GM23338 (cell line): ENCODE results near the gene TMEM132A. TPM values are rescaled to one million over a fixed set of nuclear protein-coding genes. Genes with fewer than 3 reads are reported as not detected.
A peak's percentile ranks its signal among the peaks of the same experiment; 100 is the strongest.

Experiments used
- ATAC-seq: fragments of 200-7000 bp; cut with Tn5 transposase; 3 replicates; pipeline ENCODE4 v1.9.1; 2020
- DNase-seq: peaks from one replicate; pipeline ENCODE4 v3.0.0-alpha.2; 2015; ENCODE audit warnings: low spot score
- H2AFZ ChIP-seq: fragments of 200-600 bp; sonication (generic); 2 replicates; pipeline ENCODE4 v1.8.0; 2016; ENCODE audit warnings: antibody characterized with exemption, mild to moderate bottlenecking, moderate library complexity
- H3F3A ChIP-seq: fragments of 200-600 bp; sonication (generic); replicated peaks from 2 replicates; pipeline ENCODE4 v1.8.0; 2017; ENCODE audit warnings: antibody characterized with exemption, mixed run types, low read depth
- H3K27ac ChIP-seq: fragments of 200-600 bp; sonication (generic); 2 replicates; pipeline ENCODE4 v1.6.1; 2016; ENCODE audit warnings: low read depth
- H3K27me3 ChIP-seq: fragments of 200-600 bp; sonication (generic); 2 replicates; pipeline ENCODE4 v1.8.0; 2016; ENCODE audit warnings: mild to moderate bottlenecking, mixed run types, moderate library complexity; ENCODE audit not compliant: insufficient read depth
- H3K36me3 ChIP-seq: fragments of 200-600 bp; sonication (generic); 2 replicates; pipeline ENCODE4 v1.8.0; 2016; ENCODE audit warnings: mild to moderate bottlenecking; ENCODE audit not compliant: insufficient read depth
- H3K4me1 ChIP-seq: fragments of 200-600 bp; sonication (generic); 2 replicates; pipeline ENCODE4 v1.8.0; 2016; ENCODE audit warnings: mild to moderate bottlenecking, moderate library complexity; ENCODE audit not compliant: insufficient read depth
- H3K4me2 ChIP-seq: fragments of 200-600 bp; sonication (generic); 2 replicates; pipeline ENCODE4 v1.7.1; 2017; ENCODE audit warnings: mixed run types
- H3K4me3 ChIP-seq: fragments of 200-600 bp; sonication (generic); 2 replicates; pipeline ENCODE4 v1.6.1; 2016; ENCODE audit warnings: mixed run types
- H3K79me2 ChIP-seq: fragments of 200-600 bp; sonication (generic); replicated peaks from 2 replicates; pipeline ENCODE4 v1.8.0; 2017; ENCODE audit warnings: mild to moderate bottlenecking; ENCODE audit not compliant: insufficient read depth
- H3K9me2 ChIP-seq: fragments of 200-600 bp; sonication (generic); 2 replicates; pipeline ENCODE4 v1.8.0; 2017; ENCODE audit not compliant: insufficient read depth
- H4K20me1 ChIP-seq: fragments of 200-600 bp; sonication (generic); replicated peaks from 2 replicates; pipeline ENCODE4 v1.8.0; 2017; ENCODE audit warnings: mild to moderate bottlenecking; ENCODE audit not compliant: insufficient read depth
- H3K27ac Mint-ChIP-seq: 2 replicates; pipeline ENCODE4 v1.8.0; 2020; ENCODE audit warnings: inconsistent platforms, mild to moderate bottlenecking, moderate library complexity, mixed read lengths
- H3K27me3 Mint-ChIP-seq: 3 replicates; pipeline ENCODE4 v1.8.0; 2022; ENCODE audit warnings: low read depth, mild to moderate bottlenecking, moderate library complexity, mixed read lengths, inconsistent platforms; ENCODE audit not compliant: insufficient read depth, poor library complexity
- H3K36me3 Mint-ChIP-seq: 3 replicates; pipeline ENCODE4 v1.8.0; 2021; ENCODE audit warnings: low read depth, mild to moderate bottlenecking, inconsistent platforms, moderate library complexity, mixed read lengths
- H3K4me1 Mint-ChIP-seq: 3 replicates; pipeline ENCODE4 v1.8.0; 2020; ENCODE audit warnings: mild to moderate bottlenecking, inconsistent platforms, mixed read lengths
- H3K4me3 Mint-ChIP-seq: 3 replicates; pipeline ENCODE4 v1.8.0; 2021; ENCODE audit warnings: moderate library complexity, mild to moderate bottlenecking, inconsistent platforms, mixed read lengths
- H3K9me3 Mint-ChIP-seq: 3 replicates; pipeline ENCODE4 v1.8.0; 2020; ENCODE audit warnings: moderate library complexity, mild to moderate bottlenecking, inconsistent platforms, mixed read lengths
- CREB1 ChIP-seq: fragments of 250-450 bp; sonication (Bioruptor Pico); IDR thresholded peaks from 2 replicates; pipeline ENCODE4 v1.5.0; 2020; ENCODE audit warnings: low read depth, mild to moderate bottlenecking, moderate library complexity
- EZH2 ChIP-seq: fragments of 200-600 bp; sonication (generic); IDR thresholded peaks from one replicate; pipeline ENCODE4 v1.8.0; 2017; ENCODE audit warnings: antibody characterized with exemption, mild to moderate bottlenecking, low read depth; ENCODE audit not compliant: unreplicated experiment
- EZH2phosphoT487 ChIP-seq: fragments of 200-600 bp; sonication (generic); IDR thresholded peaks from one replicate; pipeline ENCODE4 v1.8.1; 2018; ENCODE audit warnings: antibody characterized with exemption; ENCODE audit not compliant: unreplicated experiment
- JUNB ChIP-seq: IDR thresholded peaks from one replicate; pipeline ENCODE4 v1.6.1; 2016; ENCODE audit warnings: antibody characterized with exemption; ENCODE audit not compliant: unreplicated experiment
- NANOG ChIP-seq: IDR thresholded peaks from 2 replicates; pipeline ENCODE4 v1.6.1; 2016; ENCODE audit warnings: antibody characterized with exemption, borderline replicate concordance
- POLR2AphosphoS5 ChIP-seq: IDR thresholded peaks from 2 replicates; pipeline ENCODE4 v1.6.1; 2016; ENCODE audit warnings: antibody characterized with exemption, low read depth
- REST ChIP-seq: IDR thresholded peaks from one replicate; pipeline ENCODE4 v1.6.1; 2018; ENCODE audit warnings: antibody characterized with exemption; ENCODE audit not compliant: unreplicated experiment
- STAT1 ChIP-seq: IDR thresholded peaks from one replicate; pipeline ENCODE4 v1.6.1; 2016; ENCODE audit warnings: antibody characterized with exemption; ENCODE audit not compliant: unreplicated experiment
- ZNF114 ChIP-seq: fragments of 250-450 bp; sonication (Bioruptor Pico); IDR thresholded peaks from 2 replicates; pipeline ENCODE4 v1.5.0; 2020; ENCODE audit warnings: mild to moderate bottlenecking, moderate library complexity
- ZNF331 ChIP-seq: fragments of 250-450 bp; sonication (Bioruptor Pico); IDR thresholded peaks from 2 replicates; pipeline ENCODE4 v1.5.0; 2020; ENCODE audit warnings: low read depth, mild to moderate bottlenecking, moderate library complexity
- polyA plus RNA-seq: library from polyadenylated mRNA; unstranded; fragments of >200 nt; fragmentation: Nextera tagmentation; extraction: Ambion mirVana; gene quantifications from 2 replicates; pipeline ENCODE4 v1.2.1, GENCODE V29; 2016
- total RNA-seq: library from RNA; depleted of rRNA; stranded (reverse); fragments of >200 nt; shearing (Covaris generic); gene quantifications from 2 replicates; pipeline ENCODE4 v1.2.3, GENCODE V29; 2014
- TF ChIP-seq, protein P1 (sequence below): IDR thresholded peaks from 2 replicates; pipeline ENCODE4 v1.6.1; 2016; ENCODE audit warnings: antibody characterized with exemption
- TF ChIP-seq, protein P2 (sequence below), 2 experiments: fragments of 200-600 bp in 1 of 2; sonication (generic) in 1 of 2; conservative IDR thresholded peaks; 2 replicates each; pipeline versions ENCODE4 v1.5.1 to v1.6.1; 2016 to 2017; ENCODE audit warnings: antibody characterized with exemption in 2 of 2, low read depth in 2 of 2, mild to moderate bottlenecking in 2 of 2, moderate library complexity in 1 of 2
- TF ChIP-seq, protein P3 (sequence below): fragments of 250-450 bp; sonication (Bioruptor Pico); IDR thresholded peaks from 2 replicates; pipeline ENCODE4 v1.5.0; 2020; ENCODE audit warnings: mild to moderate bottlenecking, moderate library complexity

Gene TMEM132A
- total and polyA plus RNA-seq, 2 experiments from 2014 or later: 36.2 to 96.6 TPM

- Mint-ChIP-seq H3K9me3 (no peaks in the 10 kb centered on the region; the same call in 2 of the 3 replicates), H3K4me1 (peaks cover 20% of the 10 kb centered on the region), H3K27ac (no peak overlapping the region), H3K36me3 (peaks cover 55% of the 10 kb centered on the region), H3K27me3 (peaks cover 15% of the 10 kb centered on the region), H3K4me3 (peak overlapping the region; percentile 91)
- Histone ChIP-seq H3K4me1 (peaks cover 6% of the 10 kb centered on the region), H3K79me2 (no peaks in the 10 kb centered on the region), H4K20me1 (peaks cover 7% of the 10 kb centered on the region; the same call in 1 of the 2 replicates), H3K27ac (no peak overlapping the region), H3F3A (no peaks in the 10 kb centered on the region), H3K9me2 (no peaks in the 10 kb centered on the region), H2AFZ (peak overlapping the region; percentile 47; the same call in 1 of the 2 replicates), H3K36me3 (no peaks in the 10 kb centered on the region), H3K27me3 (peaks cover 10% of the 10 kb centered on the region; the same call in 1 of the 2 replicates), H3K4me2 (peak overlapping the region; percentile 90), H3K4me3 (peak overlapping the region; percentile 91)
- peak; percentile 51 for DNase-seq
- TF ChIP-seq CREB1 (CRISPR knock-in tag) (no peak), POLR2AphosphoS5 (no peak), ZNF114 (CRISPR knock-in tag) (no peak), ZNF331 (CRISPR knock-in tag) (no peak), EZH2 (no peak), REST (no peak), EZH2phosphoT487 (no peak), NANOG (no peak), JUNB (no peak), STAT1 (no peak)
- TF ChIP-seq, protein P1, sequence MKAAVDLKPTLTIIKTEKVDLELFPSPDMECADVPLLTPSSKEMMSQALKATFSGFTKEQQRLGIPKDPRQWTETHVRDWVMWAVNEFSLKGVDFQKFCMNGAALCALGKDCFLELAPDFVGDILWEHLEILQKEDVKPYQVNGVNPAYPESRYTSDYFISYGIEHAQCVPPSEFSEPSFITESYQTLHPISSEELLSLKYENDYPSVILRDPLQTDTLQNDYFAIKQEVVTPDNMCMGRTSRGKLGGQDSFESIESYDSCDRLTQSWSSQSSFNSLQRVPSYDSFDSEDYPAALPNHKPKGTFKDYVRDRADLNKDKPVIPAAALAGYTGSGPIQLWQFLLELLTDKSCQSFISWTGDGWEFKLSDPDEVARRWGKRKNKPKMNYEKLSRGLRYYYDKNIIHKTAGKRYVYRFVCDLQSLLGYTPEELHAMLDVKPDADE: no peak
- TF ChIP-seq, protein P2, sequence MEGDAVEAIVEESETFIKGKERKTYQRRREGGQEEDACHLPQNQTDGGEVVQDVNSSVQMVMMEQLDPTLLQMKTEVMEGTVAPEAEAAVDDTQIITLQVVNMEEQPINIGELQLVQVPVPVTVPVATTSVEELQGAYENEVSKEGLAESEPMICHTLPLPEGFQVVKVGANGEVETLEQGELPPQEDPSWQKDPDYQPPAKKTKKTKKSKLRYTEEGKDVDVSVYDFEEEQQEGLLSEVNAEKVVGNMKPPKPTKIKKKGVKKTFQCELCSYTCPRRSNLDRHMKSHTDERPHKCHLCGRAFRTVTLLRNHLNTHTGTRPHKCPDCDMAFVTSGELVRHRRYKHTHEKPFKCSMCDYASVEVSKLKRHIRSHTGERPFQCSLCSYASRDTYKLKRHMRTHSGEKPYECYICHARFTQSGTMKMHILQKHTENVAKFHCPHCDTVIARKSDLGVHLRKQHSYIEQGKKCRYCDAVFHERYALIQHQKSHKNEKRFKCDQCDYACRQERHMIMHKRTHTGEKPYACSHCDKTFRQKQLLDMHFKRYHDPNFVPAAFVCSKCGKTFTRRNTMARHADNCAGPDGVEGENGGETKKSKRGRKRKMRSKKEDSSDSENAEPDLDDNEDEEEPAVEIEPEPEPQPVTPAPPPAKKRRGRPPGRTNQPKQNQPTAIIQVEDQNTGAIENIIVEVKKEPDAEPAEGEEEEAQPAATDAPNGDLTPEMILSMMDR (conservative IDR thresholded peaks at IDR 0.05; ENCODE audit: low read depth in 2 of 2): no peak
- TF ChIP-seq, protein P3, sequence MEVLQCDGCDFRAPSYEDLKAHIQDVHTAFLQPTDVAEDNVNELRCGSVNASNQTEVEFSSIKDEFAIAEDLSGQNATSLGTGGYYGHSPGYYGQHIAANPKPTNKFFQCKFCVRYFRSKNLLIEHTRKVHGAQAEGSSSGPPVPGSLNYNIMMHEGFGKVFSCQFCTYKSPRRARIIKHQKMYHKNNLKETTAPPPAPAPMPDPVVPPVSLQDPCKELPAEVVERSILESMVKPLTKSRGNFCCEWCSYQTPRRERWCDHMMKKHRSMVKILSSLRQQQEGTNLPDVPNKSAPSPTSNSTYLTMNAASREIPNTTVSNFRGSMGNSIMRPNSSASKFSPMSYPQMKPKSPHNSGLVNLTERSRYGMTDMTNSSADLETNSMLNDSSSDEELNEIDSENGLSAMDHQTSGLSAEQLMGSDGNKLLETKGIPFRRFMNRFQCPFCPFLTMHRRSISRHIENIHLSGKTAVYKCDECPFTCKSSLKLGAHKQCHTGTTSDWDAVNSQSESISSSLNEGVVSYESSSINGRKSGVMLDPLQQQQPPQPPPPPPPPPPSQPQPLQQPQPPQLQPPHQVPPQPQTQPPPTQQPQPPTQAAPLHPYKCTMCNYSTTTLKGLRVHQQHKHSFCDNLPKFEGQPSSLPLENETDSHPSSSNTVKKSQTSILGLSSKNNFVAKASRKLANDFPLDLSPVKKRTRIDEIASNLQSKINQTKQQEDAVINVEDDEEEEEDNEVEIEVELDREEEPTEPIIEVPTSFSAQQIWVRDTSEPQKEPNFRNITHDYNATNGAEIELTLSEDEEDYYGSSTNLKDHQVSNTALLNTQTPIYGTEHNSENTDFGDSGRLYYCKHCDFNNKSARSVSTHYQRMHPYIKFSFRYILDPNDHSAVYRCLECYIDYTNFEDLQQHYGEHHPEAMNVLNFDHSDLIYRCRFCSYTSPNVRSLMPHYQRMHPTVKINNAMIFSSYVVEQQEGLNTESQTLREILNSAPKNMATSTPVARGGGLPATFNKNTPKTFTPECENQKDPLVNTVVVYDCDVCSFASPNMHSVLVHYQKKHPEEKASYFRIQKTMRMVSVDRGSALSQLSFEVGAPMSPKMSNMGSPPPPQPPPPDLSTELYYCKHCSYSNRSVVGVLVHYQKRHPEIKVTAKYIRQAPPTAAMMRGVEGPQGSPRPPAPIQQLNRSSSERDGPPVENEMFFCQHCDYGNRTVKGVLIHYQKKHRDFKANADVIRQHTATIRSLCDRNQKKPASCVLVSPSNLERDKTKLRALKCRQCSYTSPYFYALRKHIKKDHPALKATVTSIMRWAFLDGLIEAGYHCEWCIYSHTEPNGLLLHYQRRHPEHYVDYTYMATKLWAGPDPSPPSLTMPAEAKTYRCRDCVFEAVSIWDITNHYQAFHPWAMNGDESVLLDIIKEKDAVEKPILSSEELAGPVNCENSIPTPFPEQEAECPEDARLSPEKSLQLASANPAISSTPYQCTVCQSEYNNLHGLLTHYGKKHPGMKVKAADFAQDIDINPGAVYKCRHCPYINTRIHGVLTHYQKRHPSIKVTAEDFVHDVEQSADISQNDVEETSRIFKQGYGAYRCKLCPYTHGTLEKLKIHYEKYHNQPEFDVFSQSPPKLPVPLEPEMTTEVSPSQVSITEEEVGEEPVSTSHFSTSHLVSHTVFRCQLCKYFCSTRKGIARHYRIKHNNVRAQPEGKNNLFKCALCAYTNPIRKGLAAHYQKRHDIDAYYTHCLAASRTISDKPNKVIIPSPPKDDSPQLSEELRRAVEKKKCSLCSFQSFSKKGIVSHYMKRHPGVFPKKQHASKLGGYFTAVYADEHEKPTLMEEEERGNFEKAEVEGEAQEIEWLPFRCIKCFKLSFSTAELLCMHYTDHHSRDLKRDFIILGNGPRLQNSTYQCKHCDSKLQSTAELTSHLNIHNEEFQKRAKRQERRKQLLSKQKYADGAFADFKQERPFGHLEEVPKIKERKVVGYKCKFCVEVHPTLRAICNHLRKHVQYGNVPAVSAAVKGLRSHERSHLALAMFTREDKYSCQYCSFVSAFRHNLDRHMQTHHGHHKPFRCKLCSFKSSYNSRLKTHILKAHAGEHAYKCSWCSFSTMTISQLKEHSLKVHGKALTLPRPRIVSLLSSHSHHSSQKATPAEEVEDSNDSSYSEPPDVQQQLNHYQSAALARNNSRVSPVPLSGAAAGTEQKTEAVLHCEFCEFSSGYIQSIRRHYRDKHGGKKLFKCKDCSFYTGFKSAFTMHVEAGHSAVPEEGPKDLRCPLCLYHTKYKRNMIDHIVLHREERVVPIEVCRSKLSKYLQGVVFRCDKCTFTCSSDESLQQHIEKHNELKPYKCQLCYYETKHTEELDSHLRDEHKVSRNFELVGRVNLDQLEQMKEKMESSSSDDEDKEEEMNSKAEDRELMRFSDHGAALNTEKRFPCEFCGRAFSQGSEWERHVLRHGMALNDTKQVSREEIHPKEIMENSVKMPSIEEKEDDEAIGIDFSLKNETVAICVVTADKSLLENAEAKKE (CRISPR knock-in tag): no peak
- ATAC-seq: peak; percentile 29
These were observed 920 bp downstream of the TMEM132A start for GRCh38 chr11:60924906-60925853.
